ENCODE results near the gene ATP9A.

GRCh38 chr20:51767867-51768758 lies at the start of gene ATP9A:
- TF ChIP-seq EZH2 (IDR thresholded peaks at IDR 0.05; ENCODE audit: borderline replicate concordance, control insufficient read depth, low read depth, low read length) (no peak), RUNX3 (IDR thresholded peaks at IDR 0.05; ENCODE audit: low read length) (no peak), BACH1 (IDR thresholded peaks at IDR 0.05; ENCODE audit: borderline replicate concordance) (no peak), POLR2AphosphoS5 (IDR thresholded peaks at IDR 0.05; ENCODE audit: low read length) (no peak), EGR1 (IDR thresholded peaks at IDR 0.05; ENCODE audit: borderline replicate concordance in 1 of 2, low read depth in 2 of 2, low read length in 2 of 2) (no peak), ZZZ3 (IDR thresholded peaks at IDR 0.05; ENCODE audit: control insufficient read depth, insufficient read length, low read depth) (no peak), ZBTB33 (IDR thresholded peaks at IDR 0.05) (no peak)

Data from GM12878 (cell line).